ENCODE measurements around the gene TARBP2.

The TARBP2 gene

DNA sequence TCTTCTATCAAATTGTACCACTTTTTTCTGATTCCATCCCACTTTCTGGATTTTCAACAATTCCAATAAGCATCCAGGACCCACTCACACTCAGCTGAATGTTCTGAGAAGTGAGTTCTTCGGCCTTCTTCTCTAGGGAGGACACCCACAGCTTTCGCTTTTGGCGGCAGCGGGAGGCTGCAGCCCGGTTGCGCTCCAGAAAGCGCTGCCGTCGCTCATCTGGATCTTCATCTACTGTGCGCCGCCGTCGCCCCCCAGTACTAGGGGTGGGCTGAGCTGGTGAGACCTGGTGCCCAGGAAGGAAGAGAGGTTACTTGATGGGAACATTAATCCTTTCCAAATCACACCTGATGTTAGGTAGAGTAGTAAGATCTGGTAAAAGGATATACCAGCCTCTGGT is 23.4 kb downstream of the TARBP2 start:
- no peak for DNase-seq (ENCODE audit: low spot score)
- TF ChIP-seq, protein P1, sequence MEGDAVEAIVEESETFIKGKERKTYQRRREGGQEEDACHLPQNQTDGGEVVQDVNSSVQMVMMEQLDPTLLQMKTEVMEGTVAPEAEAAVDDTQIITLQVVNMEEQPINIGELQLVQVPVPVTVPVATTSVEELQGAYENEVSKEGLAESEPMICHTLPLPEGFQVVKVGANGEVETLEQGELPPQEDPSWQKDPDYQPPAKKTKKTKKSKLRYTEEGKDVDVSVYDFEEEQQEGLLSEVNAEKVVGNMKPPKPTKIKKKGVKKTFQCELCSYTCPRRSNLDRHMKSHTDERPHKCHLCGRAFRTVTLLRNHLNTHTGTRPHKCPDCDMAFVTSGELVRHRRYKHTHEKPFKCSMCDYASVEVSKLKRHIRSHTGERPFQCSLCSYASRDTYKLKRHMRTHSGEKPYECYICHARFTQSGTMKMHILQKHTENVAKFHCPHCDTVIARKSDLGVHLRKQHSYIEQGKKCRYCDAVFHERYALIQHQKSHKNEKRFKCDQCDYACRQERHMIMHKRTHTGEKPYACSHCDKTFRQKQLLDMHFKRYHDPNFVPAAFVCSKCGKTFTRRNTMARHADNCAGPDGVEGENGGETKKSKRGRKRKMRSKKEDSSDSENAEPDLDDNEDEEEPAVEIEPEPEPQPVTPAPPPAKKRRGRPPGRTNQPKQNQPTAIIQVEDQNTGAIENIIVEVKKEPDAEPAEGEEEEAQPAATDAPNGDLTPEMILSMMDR (IDR thresholded peaks at IDR 0.05; ENCODE audit: extremely low read depth, missing control alignments) = no peak

DNA sequence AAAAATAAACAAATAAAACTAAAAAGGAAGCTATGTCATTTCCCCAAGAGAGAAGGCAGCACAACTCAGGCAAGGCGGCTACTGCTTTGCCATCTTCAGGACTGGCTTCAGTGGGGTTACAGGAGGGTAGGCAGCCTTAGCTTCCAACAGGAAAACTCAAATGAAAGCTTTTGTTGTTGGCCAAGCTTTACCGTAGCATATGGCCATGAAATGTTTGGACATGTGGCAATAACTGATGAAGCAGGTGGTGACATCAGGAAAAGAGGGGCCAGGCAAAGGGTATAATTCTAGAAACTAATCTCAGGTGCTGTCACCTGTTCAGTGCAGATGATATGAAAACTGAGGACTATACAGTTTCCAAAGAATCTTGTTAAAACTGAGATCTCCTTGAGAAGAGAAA is 29.0 kb downstream of the TARBP2 start:
- TF ChIP-seq, protein P1 (IDR thresholded peaks at IDR 0.05; ENCODE audit: extremely low read depth, missing control alignments) = no peak
- DNase-seq (ENCODE audit: low spot score) = no peak

DNA sequence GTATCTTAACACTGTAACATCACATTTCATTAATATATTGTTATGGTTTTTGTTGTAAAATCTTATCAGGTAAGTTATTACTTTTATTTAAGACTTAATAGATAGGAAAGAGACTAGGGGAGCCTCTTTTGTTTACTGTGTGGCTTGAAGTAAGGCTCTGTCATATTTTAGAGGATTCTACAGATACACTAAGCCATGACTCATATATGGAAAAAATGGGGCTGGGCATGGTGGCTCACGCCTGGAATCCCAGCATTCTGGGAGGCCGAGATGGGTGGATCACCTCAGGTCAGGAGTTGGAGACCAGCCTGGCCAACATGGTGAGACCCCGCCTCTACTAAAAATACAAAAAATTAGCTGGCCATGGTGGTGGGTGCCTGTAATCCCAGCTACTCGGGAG is 29.8 kb downstream of the TARBP2 start:
- DNase-seq (ENCODE audit: low spot score) = no peak
- TF ChIP-seq, protein P1 (IDR thresholded peaks at IDR 0.05; ENCODE audit: extremely low read depth, missing control alignments) = no peak

DNA sequence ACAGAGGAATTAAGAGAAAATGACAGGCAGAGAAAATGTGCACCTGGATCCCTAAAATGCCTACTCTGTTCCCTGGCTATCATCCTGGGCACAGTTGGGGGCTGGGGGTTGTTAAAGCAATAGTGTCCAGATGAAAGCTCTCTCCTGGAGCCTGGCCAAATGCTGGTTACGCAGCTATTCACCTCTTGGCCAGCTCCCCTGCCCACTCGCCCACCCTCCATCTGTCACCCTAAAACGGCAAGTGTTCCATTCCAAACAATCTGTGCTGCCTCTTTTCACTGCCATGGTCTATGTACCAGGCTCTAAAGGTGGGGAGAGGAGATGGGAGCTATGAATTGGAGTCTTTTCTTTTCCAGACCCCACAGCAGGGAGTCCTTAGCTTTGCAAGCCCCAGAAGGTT is 30.9 kb downstream of the TARBP2 start:
- DNase-seq (ENCODE audit: low spot score) = no peak
- TF ChIP-seq, protein P1 (IDR thresholded peaks at IDR 0.05; ENCODE audit: extremely low read depth, missing control alignments) = no peak

DNA sequence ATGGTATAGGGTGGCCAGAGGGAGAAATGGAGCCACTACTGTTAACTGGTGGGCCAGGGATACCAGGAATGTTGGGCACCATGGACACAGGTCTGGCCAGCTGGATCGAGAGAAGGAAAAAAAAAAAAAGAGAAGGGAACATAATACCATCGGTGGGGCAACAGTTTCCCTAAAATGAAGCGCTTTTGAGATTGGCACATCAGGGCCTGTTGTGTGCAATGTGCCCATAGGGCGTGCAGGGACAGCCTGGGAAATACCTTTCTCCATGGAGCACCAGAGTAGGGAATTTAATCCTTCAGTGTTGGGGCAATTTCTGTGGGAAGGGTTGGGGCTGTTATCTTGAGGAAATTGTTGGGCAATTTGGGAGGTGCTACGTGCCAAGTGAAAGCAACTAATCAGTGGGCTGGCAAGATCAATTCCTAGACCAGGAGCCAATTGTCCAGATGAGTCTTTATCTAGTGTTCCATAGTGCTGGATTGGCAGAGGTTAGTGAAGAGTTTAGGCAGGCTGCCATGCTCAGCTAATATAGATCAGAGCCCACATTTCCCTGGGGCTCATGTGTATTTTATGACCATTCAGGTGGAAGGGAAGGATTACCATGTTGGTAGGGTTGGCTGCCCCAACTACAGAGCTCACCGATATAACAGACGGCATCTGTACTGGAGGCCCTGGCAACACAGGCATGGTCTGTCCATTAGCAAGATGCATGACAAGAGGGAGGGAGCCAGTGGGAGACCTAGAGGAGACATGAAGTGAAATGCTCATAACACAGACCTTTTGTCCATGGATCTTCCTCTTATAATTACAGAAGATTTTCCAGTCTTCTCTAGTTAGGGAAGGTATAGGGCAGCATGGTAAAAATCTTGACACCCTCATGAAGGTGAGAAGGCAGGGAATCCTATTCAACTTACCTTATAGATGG is 31.7 kb downstream of the TARBP2 start:
- no peak for DNase-seq (ENCODE audit: low spot score)
- TF ChIP-seq, protein P1 (IDR thresholded peaks at IDR 0.05; ENCODE audit: extremely low read depth, missing control alignments) = no peak

DNA sequence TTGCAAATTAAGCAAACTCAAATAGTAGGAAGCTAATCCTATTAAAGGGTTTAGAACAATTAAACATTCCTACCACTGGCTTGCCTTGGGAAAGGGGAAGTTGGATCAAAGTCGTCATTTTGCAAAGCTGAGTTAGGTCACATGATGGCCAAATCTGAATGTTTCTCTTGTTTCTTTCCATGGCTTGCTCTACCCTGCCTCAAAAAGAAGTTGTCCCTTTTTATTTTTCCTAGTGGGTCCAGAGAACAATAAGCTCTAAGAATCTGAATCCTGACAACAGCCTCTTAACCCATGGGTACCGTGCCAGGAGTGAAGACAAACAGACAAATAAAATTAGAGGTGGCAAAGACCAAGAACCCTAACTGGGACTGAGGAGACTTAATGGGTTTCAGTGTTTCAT is 32.4 kb downstream of the TARBP2 start:
- DNase-seq (ENCODE audit: low spot score) = no peak
- TF ChIP-seq, protein P1 (IDR thresholded peaks at IDR 0.05; ENCODE audit: extremely low read depth, missing control alignments) = no peak

DNA sequence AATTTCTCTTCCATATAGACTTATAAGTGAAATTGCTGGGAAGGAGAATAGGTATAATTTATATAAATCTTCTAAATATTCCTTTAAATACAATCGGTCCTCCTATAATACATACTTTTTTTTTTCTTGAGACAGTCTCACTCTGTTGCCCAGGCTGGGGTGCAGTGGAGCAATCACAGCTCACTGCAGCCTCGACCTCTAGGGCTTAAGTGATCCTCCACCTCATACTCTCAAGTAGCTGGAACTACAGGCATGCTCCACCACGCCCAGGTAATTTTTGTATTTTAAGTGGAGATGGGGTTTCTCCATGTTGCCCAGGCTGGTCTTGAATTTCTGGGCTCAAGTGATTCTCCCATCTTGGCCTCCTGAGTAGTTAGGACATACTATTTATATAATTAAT is 35.9 kb downstream of the TARBP2 start:
- TF ChIP-seq, protein P1 (IDR thresholded peaks at IDR 0.05; ENCODE audit: extremely low read depth, missing control alignments) = no peak
- DNase-seq (ENCODE audit: low spot score) = no peak
